ENCODE data around the gene SRRT. TPM values are rescaled to one million over a fixed set of nuclear protein-coding genes. Genes with fewer than 3 reads are reported as not detected.

Gene SRRT
- total and polyA plus RNA-seq, 2 of the 4 experiments (the other 2 are of a cell fraction) = 41.4 to 93.5 TPM

GRCh38 chr7:100856871-100857282 lies 18.0 kb upstream of the SRRT start:
- Histone ChIP-seq H4K20me1 (ENCODE audit: insufficient read depth, low read length) (no peaks in the 10 kb centered on the region; the same call in none of the 2 replicates), H3K4me3 (ENCODE audit: insufficient read depth, low read depth, low read length) (no peak overlapping the region), H2AFZ (replicated peaks; ENCODE audit: low read length, poor library complexity) (no peak overlapping the region), H2BK15ac (ENCODE audit: low read depth, low read length) (no peak overlapping the region), H2AK9ac (replicated peaks; ENCODE audit: low read depth, low read length, poor library complexity) (no peak overlapping the region), H2AK5ac (ENCODE audit: low read depth, low read length) (no peak overlapping the region), H3K27ac (ENCODE audit: insufficient read depth, low read length) (no peak overlapping the region), H3K27me3 (ENCODE audit: control insufficient read depth, insufficient read depth, low read length) (no peaks in the 10 kb centered on the region), H3K23ac (ENCODE audit: low read depth, low read length) (no peak overlapping the region), H4K5ac (ENCODE audit: low read depth, low read length) (no peak overlapping the region), H4K8ac (ENCODE audit: low read depth in 2 of 2, low read length in 2 of 2) (no peak overlapping the region), H3K4ac (ENCODE audit: low read depth, low read length) (no peak overlapping the region), H3K9me1 (ENCODE audit: insufficient read depth, low read length) (no peaks in the 10 kb centered on the region), H3K36me3 (ENCODE audit: control insufficient read depth, insufficient read depth, low read length) (peaks cover 27% of the 10 kb centered on the region), H3K4me2 (ENCODE audit: low read depth, low read length) (no peak overlapping the region), H3K9ac (ENCODE audit: low read depth, low read length) (no peak overlapping the region), H3K79me1 (ENCODE audit: low read depth in 1 of 2, low read length in 2 of 2) (peaks cover 14 to 26% of the 10 kb centered on the region in 2 experiments), H3K14ac (replicated peaks; ENCODE audit: low read depth, low read length) (no peak overlapping the region), H3K18ac (ENCODE audit: low read depth, low read length) (no peak overlapping the region), H4K91ac (ENCODE audit: insufficient read depth, low read depth, low read length) (no peak overlapping the region), H3K9me3 (ENCODE audit: control insufficient read depth, insufficient read depth, low read length) (no peaks in the 10 kb centered on the region), H2BK20ac (ENCODE audit: low read depth, low read length) (no peak overlapping the region), H2BK120ac (ENCODE audit: low read depth, low read length) (no peak overlapping the region), H3K56ac (ENCODE audit: extremely low read depth, insufficient read depth, low read length) (no peak overlapping the region), H2BK5ac (ENCODE audit: low read depth, low read length, poor library complexity, severe bottlenecking) (no peak overlapping the region), H3K4me1 (ENCODE audit: control insufficient read depth, insufficient read depth, low read length) (no peaks in the 10 kb centered on the region)
- POLR2A ChIA-PET (ENCODE audit: unreplicated experiment) = no interaction called here
- ATAC-seq (ENCODE audit: low read depth) (no peak), DNase-seq (no peak)
- in situ Hi-C loops (cut with MboI; ENCODE audit: low sequenced_read_pairs) = loop anchor here (5.0 to 25.0 kb wide), 3 partner anchors 150 to 395 kb away; partner anchors contain the start of genes FBXO24, LRCH4, POP7 and SPACDR
- dilution Hi-C loops (cut with HindIII; ENCODE audit: low sequenced_read_pairs, unreplicated experiment) = no loop called here
- no TSS peak for BruUV-seq (replicated peaks)
- CTCF ChIA-PET = interaction anchor here (0.9 kb wide), 1 partner anchor 29 kb away, joined by 3 read pairs; no protein-coding TSS in a partner anchor
- 88% methylated on average over 5 of the region's 16 CpGs; no CpG with 5 or more reads in 1 of the 2 experiments for WGBS, 2 experiments (ENCODE audit: extremely low coverage in 2 of 2, insufficient read length in 1 of 2)
- intact Hi-C loops (cut with micrococcal nuclease) = no loop called here
- no peak for TF ChIP-seq CHD1 (IDR thresholded peaks at IDR 0.05; ENCODE audit: low read depth, low read length)
